GM06990 (cell line): ENCODE data around the gene CACNA2D3.

Source experiments
- DNase-seq: peaks from one replicate; pipeline ENCODE4 v3.0.0-alpha.2; 2011; ENCODE audit not compliant: insufficient read length; ENCODE audit errors: extremely low read depth
- H3K27me3 ChIP-seq: replicated peaks from 2 replicates; pipeline ENCODE4 v1.6.0; 2011; ENCODE audit warnings: low read length; ENCODE audit not compliant: control insufficient read depth, insufficient read depth
- H3K36me3 ChIP-seq: 2 replicates; pipeline ENCODE4 v1.5.1; 2011; ENCODE audit warnings: low read length; ENCODE audit not compliant: control insufficient read depth, insufficient read depth
- H3K4me3 ChIP-seq: replicated peaks from 2 replicates; pipeline ENCODE4 v1.5.1; 2011; ENCODE audit warnings: low read depth, mild to moderate bottlenecking, control low read depth, low read length
- CTCF ChIP-seq: IDR thresholded peaks from 2 replicates; pipeline ENCODE4 v1.5.1; 2011; ENCODE audit warnings: low read length, control low read depth, mild to moderate bottlenecking, inconsistent platforms; ENCODE audit not compliant: insufficient read depth, poor library complexity, severe bottlenecking

Gene CACNA2D3

DNA sequence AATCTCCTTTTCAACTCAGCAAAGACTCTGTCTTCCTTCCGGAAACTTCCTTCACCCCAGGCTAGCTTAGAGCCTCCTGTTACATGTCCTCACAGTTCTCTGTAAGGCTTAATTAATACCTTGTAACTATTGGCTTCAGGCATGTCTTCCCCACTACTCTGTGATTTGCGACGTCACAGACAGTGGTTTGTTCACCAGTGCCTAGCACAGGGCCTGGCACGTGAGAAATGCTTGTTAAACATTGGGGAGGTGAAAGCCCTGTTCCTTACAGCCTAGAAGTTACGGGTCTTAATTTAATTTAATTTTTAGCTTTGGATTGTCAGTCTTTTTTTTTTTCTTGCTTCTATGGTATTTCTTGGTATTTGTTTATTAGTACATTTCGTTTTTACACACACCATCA, 36.4 kb upstream of the CACNA2D3 start:
- H3K36me3 ChIP-seq: no peaks in the 10 kb centered on the region
- H3K27me3 ChIP-seq: no peaks in the 10 kb centered on the region; the same call in 1 of the 2 replicates
- TF ChIP-seq CTCF: no peak
- H3K4me3 ChIP-seq: no peak overlapping the region
- DNase-seq: no peak

DNA sequence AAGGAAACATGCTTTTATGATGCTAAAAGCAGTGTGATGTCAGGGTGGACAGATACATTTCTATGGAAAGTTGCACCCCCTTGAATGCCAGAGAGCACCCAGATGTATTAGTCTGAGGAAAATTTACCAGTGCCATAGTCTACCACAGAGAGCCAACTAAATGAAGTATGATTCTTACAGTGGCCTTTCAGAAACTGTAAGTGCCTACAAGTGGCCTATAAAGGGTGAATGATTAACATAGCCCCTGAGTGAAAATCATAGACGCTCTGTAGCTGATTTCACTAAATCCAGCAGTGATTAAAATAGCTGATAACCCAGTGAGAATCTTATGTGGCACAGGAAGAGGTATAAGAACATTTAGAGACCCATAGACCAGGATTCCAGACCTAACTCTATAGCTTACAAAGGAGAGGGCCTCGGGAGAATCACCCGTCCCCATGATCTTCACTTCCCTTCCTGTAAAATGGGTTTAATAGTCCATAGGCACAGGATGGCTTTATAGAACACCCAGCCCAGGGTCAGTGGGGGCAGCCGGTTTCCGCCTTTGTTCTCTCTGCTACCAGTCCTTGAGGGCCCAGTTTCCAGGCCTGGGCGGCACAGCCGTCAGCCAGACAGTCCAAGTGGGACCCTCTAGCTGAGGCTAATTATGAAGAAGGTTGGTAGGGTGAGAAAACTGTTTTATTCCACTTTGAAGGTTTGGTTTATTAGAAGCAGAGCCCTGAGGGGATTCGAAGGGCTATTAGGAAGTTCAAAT, 35.5 kb upstream of the CACNA2D3 start:
- no peak for DNase-seq
- no peak overlapping the region for H3K4me3 ChIP-seq

GRCh38 chr3:54087581-54088410, 34.6 kb upstream of the CACNA2D3 start:
- Histone ChIP-seq H3K4me3 (no peak overlapping the region), H3K27me3 (no peaks in the 10 kb centered on the region; the same call in none of the 2 replicates), H3K36me3 (no peaks in the 10 kb centered on the region)
- peak; percentile 3 for DNase-seq
- TF ChIP-seq CTCF: no peak

More for the DNA sequence above, 35.5 kb upstream of the CACNA2D3 start:
- no peaks in the 10 kb centered on the region; the same call in none of the 2 replicates for H3K27me3 ChIP-seq
- TF ChIP-seq CTCF: no peak
- H3K36me3 ChIP-seq: no peaks in the 10 kb centered on the region

DNA sequence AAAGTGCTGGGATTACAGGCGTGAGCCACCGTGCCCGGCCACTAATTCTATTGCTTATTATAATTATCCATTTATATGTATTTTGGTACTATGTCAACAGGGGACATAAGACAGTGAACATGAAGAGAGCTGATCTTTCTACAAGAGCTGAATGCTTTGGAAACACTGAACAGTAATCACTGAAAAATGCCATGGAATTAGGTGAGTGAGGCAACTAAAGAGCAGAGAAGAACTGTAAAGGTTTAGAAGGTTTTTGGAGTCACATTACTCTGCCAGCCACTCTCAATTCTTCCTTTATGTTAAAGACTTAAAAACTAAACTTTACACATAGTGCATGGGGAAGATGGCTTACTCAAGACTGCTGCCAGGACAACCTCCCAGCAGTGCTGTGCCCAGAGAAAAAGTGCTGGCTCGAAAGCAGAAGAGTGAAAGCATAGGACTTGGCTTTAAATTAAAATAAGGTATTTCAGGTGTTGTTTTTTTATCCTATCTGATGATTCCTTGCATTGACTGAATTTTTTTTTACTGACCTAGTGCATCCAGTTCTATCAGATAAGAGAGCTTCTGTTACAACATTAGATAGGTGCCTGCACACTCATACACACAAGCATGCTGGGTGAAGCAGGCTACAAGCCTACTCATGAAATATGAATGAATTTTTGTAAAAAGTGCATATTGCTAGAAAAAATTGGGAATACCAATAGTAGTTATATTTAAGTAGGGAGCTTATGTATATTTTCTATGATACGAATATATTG, 28.7 kb upstream of the CACNA2D3 start:
- no peak for TF ChIP-seq CTCF

DNA sequence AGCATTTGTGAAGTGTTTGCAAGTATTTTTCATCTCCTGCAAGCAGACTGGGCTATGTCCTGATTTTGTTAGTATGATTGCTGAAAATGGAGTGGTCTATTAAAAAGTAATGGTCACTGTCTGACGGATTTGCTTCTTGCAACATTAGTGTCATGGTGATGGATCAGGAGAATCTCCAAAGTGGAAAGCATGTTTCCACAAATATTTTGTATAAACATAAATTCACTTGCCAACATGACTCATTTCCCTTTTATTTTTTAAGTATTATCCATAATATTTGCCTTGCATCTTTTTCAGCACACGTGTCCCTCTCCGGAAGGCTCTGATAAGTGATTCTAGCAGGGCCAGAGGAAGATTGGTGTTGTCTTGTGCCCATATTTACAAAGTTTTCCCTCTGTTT, 27.4 kb upstream of the CACNA2D3 start:
- TF ChIP-seq CTCF: no peak
- no peak for DNase-seq
- Histone ChIP-seq H3K4me3 (no peak overlapping the region), H3K27me3 (no peaks in the 10 kb centered on the region; the same call in 1 of the 2 replicates), H3K36me3 (no peaks in the 10 kb centered on the region)

More for the DNA sequence above, 28.7 kb upstream of the CACNA2D3 start:
- Histone ChIP-seq H3K4me3 (no peak overlapping the region), H3K27me3 (no peaks in the 10 kb centered on the region; the same call in 1 of the 2 replicates), H3K36me3 (no peaks in the 10 kb centered on the region)
- no peak for DNase-seq
